DLD1 (cell line): ENCODE results near the gene EDDM3A.

ENCODE experiments used
- in situ Hi-C: cut with HindIII; loops from 2 replicates; pipeline ENCODE4 v1.10.0; 2017; ENCODE audit warnings: low sequenced_read_pairs

Gene EDDM3A

DNA sequence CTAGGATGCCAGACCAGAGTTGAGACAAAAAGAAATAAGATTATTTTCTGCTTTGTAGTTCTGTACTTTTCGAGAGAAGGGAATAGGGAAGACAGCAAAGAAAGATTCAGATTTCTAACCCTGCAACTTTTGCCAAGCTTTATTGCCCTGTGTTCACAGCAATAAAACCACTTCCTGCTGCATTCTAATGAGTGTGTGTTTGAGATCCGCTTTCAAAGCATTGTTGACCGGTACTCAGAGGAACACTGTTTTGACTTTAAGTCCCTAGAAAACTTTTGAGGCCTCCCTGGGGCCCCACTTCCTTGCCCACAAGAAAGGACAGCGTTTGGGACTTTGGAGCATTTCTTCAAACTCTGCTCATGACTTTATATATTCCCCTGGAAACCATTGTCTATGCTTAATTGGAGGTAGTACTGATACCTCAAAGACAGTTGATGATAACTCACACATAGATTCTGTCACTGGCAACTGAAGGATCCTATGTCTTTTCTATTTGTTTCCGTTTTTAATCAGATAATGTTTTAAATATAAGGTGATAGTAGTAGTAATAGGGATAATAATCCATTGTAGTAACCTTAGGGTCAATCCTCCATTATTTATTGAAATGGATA is 36.7 kb downstream of the EDDM3A start:
- in situ Hi-C loops = no loop called here

- in situ Hi-C loops = no loop called here
Observed at GRCh38 chr14:20787025-20787424, 41.3 kb downstream of the EDDM3A start.

GRCh38 chr14:20789230-20789813 is 43.6 kb downstream of the EDDM3A start:
- in situ Hi-C loops = no loop called here

DNA sequence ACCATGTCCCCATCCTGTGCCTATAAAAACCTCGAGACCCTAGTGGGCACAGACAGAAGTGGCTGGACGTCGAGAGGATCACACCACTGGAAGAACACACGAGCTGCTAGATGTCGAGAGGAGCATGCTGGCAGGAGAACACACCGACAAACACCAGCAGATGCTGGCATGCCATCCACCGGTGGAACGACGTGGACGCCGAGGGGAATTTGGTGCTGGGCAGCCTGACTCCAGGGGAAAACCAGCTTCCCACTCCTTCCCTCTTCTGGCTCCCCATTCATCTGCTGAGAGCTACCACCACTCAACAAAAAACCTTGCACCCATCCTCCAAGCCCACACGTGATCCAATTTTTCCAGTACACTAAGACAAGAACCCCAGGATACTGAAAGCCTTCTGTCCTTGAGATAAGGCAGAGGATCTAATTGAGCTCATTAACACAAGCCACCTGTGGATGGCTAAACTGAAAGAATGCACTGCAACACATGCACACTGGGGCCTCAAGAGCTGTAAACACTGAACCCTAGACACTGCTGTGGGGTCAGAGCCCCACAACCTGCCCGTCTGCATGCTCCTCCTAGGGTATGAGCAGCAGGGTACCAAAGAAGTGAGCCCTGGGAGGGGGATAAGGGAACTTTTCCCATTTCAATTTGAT is 44.9 kb downstream of the EDDM3A start:
- in situ Hi-C loops = no loop called here

- in situ Hi-C loops = no loop called here
Observed at GRCh38 chr14:20791187-20791586, 45.5 kb downstream of the EDDM3A start.

- in situ Hi-C loops = no loop called here
Observed at GRCh38 chr14:20791597-20791996, 45.9 kb downstream of the EDDM3A start.

DNA sequence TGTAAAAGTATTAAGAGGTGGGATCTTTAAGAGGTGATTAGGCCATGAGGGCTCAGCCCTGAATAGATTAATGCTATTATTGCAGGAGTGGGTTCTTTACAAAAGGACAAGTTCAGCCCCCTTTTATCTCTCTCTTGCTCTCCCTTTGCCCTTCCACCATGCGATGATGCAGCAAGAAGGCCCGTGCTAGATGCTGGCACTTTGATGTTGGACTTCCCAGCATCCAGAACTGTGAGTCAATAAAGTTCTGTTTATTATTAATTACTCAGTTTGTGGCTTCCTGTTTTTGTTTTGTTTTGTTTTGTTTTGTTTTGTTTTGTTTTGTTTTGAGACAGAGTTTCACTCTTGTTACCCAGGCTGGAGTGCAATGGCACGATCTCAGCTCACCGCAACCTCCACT is 46.9 kb downstream of the EDDM3A start:
- in situ Hi-C loops = no loop called here

GRCh38 chr14:20794644-20795369 is 49.1 kb downstream of the EDDM3A start:
- in situ Hi-C loops = no loop called here

GRCh38 chr14:20797164-20797563 is 51.5 kb downstream of the EDDM3A start:
- in situ Hi-C loops = no loop called here
